H1 (cell line): Measurements from ENCODE around the gene CISH. TPM values are rescaled to one million over a fixed set of nuclear protein-coding genes. Genes with fewer than 3 reads are reported as not detected.

Experiments used
- CTCF ChIA-PET: fragments of 300-600 bp; sonication (Branson Sonifier 250); formaldehyde crosslinking; loops from one replicate; lab custom pipeline; 2021; ENCODE audit not compliant: partially characterized antibody; lab: Charles Lee
- POLR2A ChIA-PET: fragments of 300-600 bp; sonication (Branson Sonifier 250); formaldehyde crosslinking; loops from one replicate; lab custom pipeline; 2021; ENCODE audit warnings: inconsistent platforms; ENCODE audit not compliant: partially characterized antibody; lab: Charles Lee
- DNase-seq, 2 experiments: peaks; one replicate each; pipeline versions ENCODE4 v3.0.0 to v3.0.0-alpha.2; 2010 to 2022; ENCODE audit warnings: low spot score in 2 of 2, low read depth in 1 of 2, mixed read lengths in 1 of 2
- FAIRE-seq: peaks from 2 replicates; lab custom pipeline; 2011; peaks lifted over from hg19 to GRCh38; lab: Jason Lieb, UNC
- H2AFZ ChIP-seq: 2 replicates; pipeline ENCODE4 v1.8.1; 2012; ENCODE audit warnings: low read length, inconsistent platforms
- H2AK5ac ChIP-seq: 2 replicates; pipeline ENCODE4 v1.6.1; 2013; ENCODE audit warnings: low read depth, low read length
- H2BK120ac ChIP-seq: replicated peaks from 2 replicates; pipeline ENCODE3; 2013; ENCODE audit warnings: low read depth, low read length, inconsistent platforms
- H2BK12ac ChIP-seq: 2 replicates; pipeline ENCODE4 v1.6.1; 2013; ENCODE audit warnings: low read depth, low read length
- H2BK15ac ChIP-seq: 2 replicates; pipeline ENCODE4 v1.6.1; 2013; ENCODE audit warnings: low read length
- H2BK20ac ChIP-seq: 2 replicates; pipeline ENCODE4 v1.6.1; 2013; ENCODE audit warnings: low read length
- H2BK5ac ChIP-seq: 2 replicates; pipeline ENCODE4 v1.6.1; 2013; ENCODE audit warnings: low read depth, low read length
- H3K14ac ChIP-seq: 2 replicates; pipeline ENCODE4 v1.6.1; 2013; ENCODE audit warnings: inconsistent platforms; ENCODE audit not compliant: insufficient read length
- H3K18ac ChIP-seq: 2 replicates; pipeline ENCODE4 v1.6.1; 2013; ENCODE audit warnings: low read length; ENCODE audit errors: extremely low read depth
- H3K23ac ChIP-seq: 2 replicates; pipeline ENCODE4 v1.6.1; 2013; ENCODE audit warnings: inconsistent platforms; ENCODE audit not compliant: insufficient read length
- H3K23me2 ChIP-seq: 2 replicates; pipeline ENCODE4 v1.6.1; 2013; ENCODE audit warnings: low read depth, low read length
- H3K27ac ChIP-seq: 2 replicates; pipeline ENCODE4 v1.6.1; 2011; ENCODE audit warnings: low read depth, low read length, inconsistent platforms
- H3K27me3 ChIP-seq, 4 experiments: replicated peaks in 1 of 4; 1 replicate in 1 of 4; 2 replicates in 3 of 4; pipeline versions ENCODE4 v1.6.1 to v1.8.1; 2011 to 2013; ENCODE audit warnings: low read length in 3 of 4, mild to moderate bottlenecking in 3 of 4, inconsistent platforms in 2 of 4, mixed read lengths in 2 of 4, moderate library complexity in 1 of 4; ENCODE audit not compliant: control insufficient read depth in 3 of 4, insufficient read depth in 3 of 4; ENCODE audit errors: extremely low read depth in 1 of 4
- H3K36me3 ChIP-seq, 4 experiments: 2 replicates each; pipeline versions ENCODE4 v1.6.1 to v1.8.1; 2011 to 2013; ENCODE audit warnings: mild to moderate bottlenecking in 4 of 4, low read length in 3 of 4, moderate library complexity in 2 of 4, control low read depth in 1 of 4, inconsistent platforms in 1 of 4; ENCODE audit not compliant: insufficient read depth in 4 of 4, control insufficient read depth in 2 of 4
- H3K4ac ChIP-seq: replicated peaks from 2 replicates; pipeline ENCODE3; 2013; ENCODE audit warnings: low read length, low read depth, mixed read lengths, inconsistent platforms; ENCODE audit not compliant: insufficient read length
- H3K4me1 ChIP-seq, 4 experiments: replicated peaks in 1 of 4; 1 replicate in 1 of 4; 2 replicates in 3 of 4; pipeline versions ENCODE4 v1.6.1 to v1.8.1; 2011 to 2013; ENCODE audit warnings: low read length in 3 of 4, inconsistent platforms in 2 of 4, mixed read lengths in 1 of 4; ENCODE audit not compliant: insufficient read depth in 4 of 4, control insufficient read depth in 3 of 4
- H3K4me2 ChIP-seq, 2 experiments: 2 replicates each; pipeline versions ENCODE4 v1.6.1 to v1.8.1; 2011 to 2013; ENCODE audit warnings: low read depth in 2 of 2, low read length in 2 of 2, control low read depth in 1 of 2, inconsistent platforms in 1 of 2, mild to moderate bottlenecking in 1 of 2; ENCODE audit not compliant: insufficient read depth in 1 of 2
- H3K4me3 ChIP-seq, 4 experiments: fragments of 200-600, 300-600 bp in 1 of 4; sonication (generic), shearing (Covaris generic), sonication (Bioruptor Twin) in 1 of 4; 2 replicates each; pipeline versions ENCODE4 v1.5.1 to v1.8.1; 2011 to 2016; ENCODE audit warnings: low read length in 4 of 4, low read depth in 3 of 4, control low read depth in 2 of 4, inconsistent platforms in 2 of 4, mild to moderate bottlenecking in 2 of 4, mixed read lengths in 1 of 4, moderate library complexity in 1 of 4; ENCODE audit not compliant: insufficient read depth in 2 of 4; ENCODE audit errors: extremely low read depth in 1 of 4
- H3K56ac ChIP-seq: replicated peaks from 2 replicates; pipeline ENCODE3; 2013; ENCODE audit warnings: low read depth, mild to moderate bottlenecking, mixed read lengths, low read length, inconsistent platforms; ENCODE audit not compliant: insufficient read length
- H3K79me1 ChIP-seq: 2 replicates; pipeline ENCODE4 v1.6.1; 2013; ENCODE audit warnings: low read depth, low read length, control low read depth
- H3K79me2 ChIP-seq, 2 experiments: 2 replicates each; pipeline versions ENCODE4 v1.6.1 to v1.8.1; 2012 to 2013; ENCODE audit warnings: low read length in 2 of 2, mild to moderate bottlenecking in 2 of 2, inconsistent platforms in 1 of 2; ENCODE audit not compliant: insufficient read depth in 2 of 2, control insufficient read depth in 1 of 2
- H3K9ac ChIP-seq, 4 experiments: replicated peaks in 1 of 4; 1 replicate in 1 of 4; 2 replicates in 3 of 4; pipeline versions ENCODE4 v1.6.1 to v1.8.1; 2011 to 2013; ENCODE audit warnings: low read depth in 3 of 4, low read length in 3 of 4, control low read depth in 2 of 4, mild to moderate bottlenecking in 2 of 4, moderate library complexity in 2 of 4, inconsistent platforms in 1 of 4; ENCODE audit errors: extremely low read depth in 1 of 4
- H3K9me3 ChIP-seq, 2 experiments: 2 replicates each; pipeline versions ENCODE4 v1.6.1 to v1.8.1; 2012 to 2013; ENCODE audit warnings: mild to moderate bottlenecking in 2 of 2, moderate library complexity in 2 of 2, control low read depth in 1 of 2, inconsistent platforms in 1 of 2, low read depth in 1 of 2, low read length in 1 of 2, mixed read lengths in 1 of 2; ENCODE audit not compliant: insufficient read depth in 2 of 2
- H4K20me1 ChIP-seq, 2 experiments: replicated peaks in 1 of 2; 2 replicates each; pipeline versions ENCODE3 to v1.8.1; 2011 to 2013; ENCODE audit warnings: inconsistent platforms in 2 of 2, low read length in 2 of 2, mild to moderate bottlenecking in 1 of 2; ENCODE audit not compliant: insufficient read depth in 2 of 2, control insufficient read depth in 1 of 2
- H4K5ac ChIP-seq: 2 replicates; pipeline ENCODE4 v1.6.1; 2013; ENCODE audit warnings: low read length, low read depth, mixed read lengths, inconsistent platforms; ENCODE audit not compliant: insufficient read length
- H4K8ac ChIP-seq: 2 replicates; pipeline ENCODE4 v1.8.0; 2013; ENCODE audit warnings: mild to moderate bottlenecking, moderate library complexity, low read length, inconsistent platforms; ENCODE audit not compliant: insufficient read depth; ENCODE audit errors: extremely low read depth
- H4K91ac ChIP-seq: replicated peaks from 2 replicates; pipeline ENCODE3; 2013; ENCODE audit warnings: low read length, mixed read lengths, inconsistent platforms; ENCODE audit not compliant: insufficient read length
- CHD2 ChIP-seq: IDR thresholded peaks from 2 replicates; pipeline ENCODE4 v1.6.1; 2012; ENCODE audit warnings: low read length, improper control_type of control experiment
- SAP30 ChIP-seq: fragments of 300-600 bp; sonication (generic); IDR thresholded peaks from 2 replicates; pipeline ENCODE4 v1.7.1; 2012; ENCODE audit warnings: low read length, moderate library complexity, mild to moderate bottlenecking, inconsistent platforms; ENCODE audit not compliant: insufficient read depth, insufficient replicate concordance
- SP2 ChIP-seq: IDR thresholded peaks from 2 replicates; pipeline ENCODE4 v1.6.1; 2012; ENCODE audit warnings: mild to moderate bottlenecking, low read length, inconsistent platforms
- YY1 ChIP-seq: IDR thresholded peaks from 2 replicates; pipeline ENCODE4 v1.6.1; 2011; ENCODE audit warnings: low read depth, mild to moderate bottlenecking, low read length
- WGBS, 2 experiments: shearing (Covaris generic) in 1 of 2; methylation state at CpG; one replicate each; pipeline versions ENCODE4 v1.1.6 to v1.1.7; 2013 to 2015; ENCODE audit warnings: low lambda C conversion rate in 2 of 2, mixed read lengths in 2 of 2, inconsistent platforms in 1 of 2, low coverage in 1 of 2, missing lambda C conversion rate in 1 of 2; ENCODE audit not compliant: insufficient replicate concordance in 2 of 2, insufficient coverage in 1 of 2, insufficient read length in 1 of 2; ENCODE audit errors: extremely low coverage in 1 of 2, missing lambda C conversion rate in 1 of 2; 5-methylcytosine and 5-hydroxymethylcytosine counted together
- polyA plus RNA-seq, 7 experiments: library from polyadenylated mRNA; depleted of rRNA in 3 of 7; stranded (reverse) in 5 of 7; unstranded in 2 of 7; fragments of >200 nt in 5 of 7; fragments of 200-250 nt in 2 of 7; gene quantifications; 1 replicate in 5 of 7; 2 replicates in 1 of 7; 4 replicates in 1 of 7; pipeline versions ENCODE4 v1.2.1 to v1.2.3, GENCODE V29; 2011 to 2013; ENCODE audit warnings: missing spikeins in 2 of 7, mixed read lengths in 2 of 7
- total RNA-seq: library from RNA; stranded (reverse); fragmentation: NEBNext Ultra II Directional; extraction: Animal tissue kit (Norgen Biotek cat#: 25700); gene quantifications from 2 replicates; pipeline ENCODE4 v1.2.1, GENCODE V29; 2021

Gene CISH
- total and polyA plus RNA-seq, 2 of the 8 experiments (the other 6 are each of a cell fraction or from before 2014, with no cell fraction given), result 1.9 to 2.2 TPM

DNA sequence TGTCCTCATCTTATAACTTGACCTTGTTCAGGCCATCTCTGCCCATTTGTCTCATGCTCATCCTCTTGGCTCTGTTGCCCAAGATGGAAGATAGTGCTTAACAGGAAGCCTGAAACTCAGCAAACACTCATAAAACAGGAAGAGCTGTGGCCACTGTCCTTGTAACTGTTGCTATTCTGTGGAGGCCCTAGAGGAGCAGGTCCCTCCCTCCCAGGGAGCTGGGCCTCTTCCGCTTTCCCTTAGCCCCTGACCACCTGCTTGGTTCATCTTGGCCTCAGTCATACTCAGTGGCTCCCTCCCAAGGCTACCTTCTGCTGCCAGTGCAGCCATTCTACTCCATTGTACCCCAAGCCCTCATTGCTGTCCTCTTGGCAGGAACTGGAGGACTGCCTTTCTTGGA is 8.8 kb upstream of the CISH start:
- CTCF ChIA-PET, result interaction anchor here (1.4 to 63.8 kb wide), 5 partner anchors 1 to 757 kb away, joined by 3 to 1262 read pairs (median 863); partner anchors contain the start of genes C3orf18, CISH, DOCK3 and HEMK1
- H2BK12ac ChIP-seq, result peak overlapping the region; percentile 17; the same call in 1 of the 2 replicates
- peaks cover 0 to 3% (median 0%) of the 10 kb centered on the region in 4 experiments; a peak in 1 of 7 replicates for H3K27me3 ChIP-seq
- H3K23ac ChIP-seq, result no peak overlapping the region
- FAIRE-seq (no peak), DNase-seq (no peak)
- peaks cover 11% of the 10 kb centered on the region for H3K23me2 ChIP-seq
- no peak overlapping the region for H2BK20ac ChIP-seq
- no peak overlapping the region for H3K56ac ChIP-seq
- no peak overlapping the region for H4K8ac ChIP-seq
- H3K14ac ChIP-seq, result no peak overlapping the region
- H2BK120ac ChIP-seq, result no peak overlapping the region
- H4K20me1 ChIP-seq, result peaks cover 6 to 17% of the 10 kb centered on the region in 2 experiments
- H3K79me2 ChIP-seq, result peaks cover 0 to 28% of the 10 kb centered on the region in 2 experiments; a peak in 1 of 4 replicates
- H3K4me3 ChIP-seq, result no peak overlapping the region
- POLR2A ChIA-PET, result interaction anchor here (3.8 to 4.8 kb wide), 2 partner anchors 8 to 32 kb away, joined by 15 to 20 read pairs; no protein-coding TSS in a partner anchor
- H3K27ac ChIP-seq, result no peak overlapping the region
- no peak overlapping the region for H4K5ac ChIP-seq
- no peak overlapping the region for H2AK5ac ChIP-seq
- no peak overlapping the region for H4K91ac ChIP-seq
- 100% methylated on average over 1 of the region's 1 CpG; no CpG with 5 or more reads in 1 of the 2 experiments for WGBS, 2 experiments
- no peak overlapping the region for H3K18ac ChIP-seq
- no peak overlapping the region for H3K4ac ChIP-seq
- H3K4me2 ChIP-seq, result no peak overlapping the region
- no peak overlapping the region for H2AFZ ChIP-seq
- H3K4me1 ChIP-seq, result peaks cover 0 to 20% (median 11%) of the 10 kb centered on the region in 4 experiments; a peak in 6 of 7 replicates
- H3K36me3 ChIP-seq, result peaks cover 0 to 3% (median 0%) of the 10 kb centered on the region in 4 experiments; a peak in 2 of 8 replicates
- 0 out of 2 replicates have a peak overlapping the region, but pooled peaks have one; percentile 46 for H2BK15ac ChIP-seq
- H2BK5ac ChIP-seq, result no peak overlapping the region; the same call in 1 of the 2 replicates
- H3K9me3 ChIP-seq, result no peaks in the 10 kb centered on the region
- H3K9ac ChIP-seq, result no peak overlapping the region
- H3K79me1 ChIP-seq, result peaks cover 5% of the 10 kb centered on the region
- TF ChIP-seq CHD2 (no peak), SAP30 (no peak), SP2 (no peak), YY1 (no peak)
